DOHH2 (cell line): ENCODE measurements around the gene ZPR1.

Experiments used
- EZH2phosphoT487 ChIP-seq: fragments of 200-600 bp; sonication (generic); IDR thresholded peaks from 2 replicates; pipeline ENCODE4 v1.6.1; 2017; ENCODE audit warnings: borderline replicate concordance, mild to moderate bottlenecking, antibody characterized with exemption, low read length, moderate library complexity, mixed read lengths
- TF ChIP-seq, protein P1 (sequence below): fragments of 200-600 bp; sonication (generic); IDR thresholded peaks from one replicate; pipeline ENCODE4 v1.5.1; 2014; ENCODE audit warnings: antibody characterized with exemption, mild to moderate bottlenecking, low read depth, low read length; ENCODE audit not compliant: poor library complexity, severe bottlenecking

DNA sequence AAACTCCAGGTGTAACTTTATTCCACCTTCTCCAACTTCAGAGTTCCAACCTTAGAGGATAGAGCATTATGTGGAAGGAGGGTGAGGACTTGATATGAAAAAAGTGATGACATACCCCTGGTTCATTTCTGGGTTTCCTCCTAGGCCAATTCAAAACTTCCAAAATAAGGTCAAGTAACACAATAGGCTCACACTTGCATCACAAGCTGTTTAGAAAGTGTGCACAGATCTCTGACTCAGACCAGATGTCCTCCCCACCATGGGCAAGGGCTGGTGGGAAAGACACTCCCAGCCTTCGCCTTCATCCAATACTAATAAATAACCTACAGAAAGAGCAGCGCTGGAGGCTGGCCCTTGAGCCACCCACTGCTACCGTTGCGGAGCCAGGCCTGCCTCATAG is 9.3 kb downstream of the ZPR1 start:
- TF ChIP-seq, protein P1, sequence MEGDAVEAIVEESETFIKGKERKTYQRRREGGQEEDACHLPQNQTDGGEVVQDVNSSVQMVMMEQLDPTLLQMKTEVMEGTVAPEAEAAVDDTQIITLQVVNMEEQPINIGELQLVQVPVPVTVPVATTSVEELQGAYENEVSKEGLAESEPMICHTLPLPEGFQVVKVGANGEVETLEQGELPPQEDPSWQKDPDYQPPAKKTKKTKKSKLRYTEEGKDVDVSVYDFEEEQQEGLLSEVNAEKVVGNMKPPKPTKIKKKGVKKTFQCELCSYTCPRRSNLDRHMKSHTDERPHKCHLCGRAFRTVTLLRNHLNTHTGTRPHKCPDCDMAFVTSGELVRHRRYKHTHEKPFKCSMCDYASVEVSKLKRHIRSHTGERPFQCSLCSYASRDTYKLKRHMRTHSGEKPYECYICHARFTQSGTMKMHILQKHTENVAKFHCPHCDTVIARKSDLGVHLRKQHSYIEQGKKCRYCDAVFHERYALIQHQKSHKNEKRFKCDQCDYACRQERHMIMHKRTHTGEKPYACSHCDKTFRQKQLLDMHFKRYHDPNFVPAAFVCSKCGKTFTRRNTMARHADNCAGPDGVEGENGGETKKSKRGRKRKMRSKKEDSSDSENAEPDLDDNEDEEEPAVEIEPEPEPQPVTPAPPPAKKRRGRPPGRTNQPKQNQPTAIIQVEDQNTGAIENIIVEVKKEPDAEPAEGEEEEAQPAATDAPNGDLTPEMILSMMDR, result no peak
- TF ChIP-seq EZH2phosphoT487, result no peak
